Psoas muscle (tissue), 8 donors: ENCODE results near the gene MTRR. TPM values are rescaled to one million over a fixed set of nuclear protein-coding genes. Genes with fewer than 3 reads are reported as not detected.

Experiments
- ATAC-seq, 4 donors: fragments of 200-7000 bp; cut with Tn5 transposase; one replicate each; pipeline ENCODE4 v1.9.1; 2020; ENCODE audit warnings: moderate library complexity in 3 of 4, mild to moderate bottlenecking in 2 of 4
- DNase-seq, 2 donors: peaks; one replicate each; pipeline ENCODE4 v3.0.0-alpha.2; 2020
- H3K27ac ChIP-seq: fragments of 200-600 bp; one replicate; pipeline ENCODE4 v1.8.0; 2022
- H3K27me3 ChIP-seq, 3 donors: fragments of 200-600 bp in 1 of 3; one replicate each; pipeline versions ENCODE4 v1.6.1 to v1.8.0; 2013 to 2022; ENCODE audit warnings: low read length in 2 of 3, mild to moderate bottlenecking in 2 of 3, moderate library complexity in 1 of 3; ENCODE audit not compliant: insufficient read depth in 3 of 3
- H3K36me3 ChIP-seq, 2 donors: fragments of 200-600 bp in 1 of 2; one replicate each; pipeline versions ENCODE4 v1.6.1 to v1.8.0; 2013 to 2022; ENCODE audit warnings: low read depth in 1 of 2, mild to moderate bottlenecking in 1 of 2, moderate library complexity in 1 of 2; ENCODE audit not compliant: insufficient read depth in 1 of 2
- H3K4me1 ChIP-seq: fragments of 200-600 bp; one replicate; pipeline ENCODE4 v1.8.0; 2022
- H3K4me3 ChIP-seq: fragments of 200-600 bp; one replicate; pipeline ENCODE4 v1.8.0; 2022; ENCODE audit warnings: mild to moderate bottlenecking
- H3K9me3 ChIP-seq: fragments of 200-600 bp; one replicate; pipeline ENCODE4 v1.8.0; 2022
- CTCF ChIP-seq: fragments of 200-600 bp; IDR thresholded peaks from one replicate; pipeline ENCODE4 v1.8.0; 2022; ENCODE audit warnings: antibody characterized with exemption
- WGBS, 3 donors: extraction: QIAGEN DNeasy Blood & Tissue Kit; methylation state at CpG; one replicate each; pipeline versions ENCODE4 v1.1.6 to v1.1.7; 2013; 5-methylcytosine and 5-hydroxymethylcytosine counted together
- intact Hi-C, 2 donors: fragments of 100-400 bp; cut with DNase I; formaldehyde crosslinking; loops; one replicate each; pipeline versions ENCODE4 v1.11.0 to v1.14.2; 2022
- polyA plus RNA-seq, 3 donors: library from polyadenylated mRNA; stranded (reverse); fragments of 200-250 nt; gene quantifications; one replicate each; pipeline ENCODE4 v1.2.3, GENCODE V29; 2013
- total RNA-seq, 4 donors: library from RNA; stranded (reverse); fragmentation: NEBNext Ultra II Directional in 2 of 4; extraction: Animal tissue kit (Norgen Biotek cat#: 25700) in 2 of 4; gene quantifications; one replicate each; pipeline versions ENCODE4 v1.2.1 to v1.2.4, GENCODE V29; 2021 to 2023
- donor health status: healthy with polysubstance abuse.
- donor health status: DM: no; HTN: no; CAD: no; lungs with moderate emphysema.
- donor health status: Bipolar disorder and iron deficiency.
- donor health status: healthy.
- donor health status: DM: yes; HTN: yes; CAD: no.
- donor health status: DM: no; HTN: no; CAD: no.
- donor health status: DM: no; HTN: no; CAD: no.
- donor health status: DM: yes; HTN: yes; CAD: no.

Gene MTRR
- total and polyA plus RNA-seq, 7 donors, result 22.6 to 69.1 (median 63.3) TPM

- ATAC-seq (no peak), DNase-seq (no peak)
- intact Hi-C loops, result no loop called here
- peaks cover 18% of the 10 kb centered on the region for H3K4me1 ChIP-seq
- no peaks in the 10 kb centered on the region for H3K27me3 ChIP-seq
- no peak for TF ChIP-seq CTCF
- 98 to 100% (median 99%) methylated on average over 2 of the region's 2 CpGs for WGBS, 3 donors
- peaks cover 8 to 88% of the 10 kb centered on the region in 2 donors for H3K36me3 ChIP-seq
- no peak overlapping the region for H3K27ac ChIP-seq
- no peaks in the 10 kb centered on the region for H3K9me3 ChIP-seq
- no peak overlapping the region for H3K4me3 ChIP-seq
Measured at GRCh38 chr5:7874639-7875038, 5.7 kb downstream of the MTRR start.

GRCh38 chr5:7875151-7875550, 6.2 kb downstream of the MTRR start:
- no peak overlapping the region for H3K27ac ChIP-seq
- DNase-seq (no peak), ATAC-seq (no peak)
- peaks cover 15% of the 10 kb centered on the region for H3K4me1 ChIP-seq
- no peaks in the 10 kb centered on the region for H3K9me3 ChIP-seq
- TF ChIP-seq CTCF, result no peak
- H3K27me3 ChIP-seq, result no peaks in the 10 kb centered on the region
- 95 to 97% (median 95%) methylated on average over 4 of the region's 4 CpGs for WGBS, 3 donors
- H3K36me3 ChIP-seq, result peaks cover 8 to 93% of the 10 kb centered on the region in 2 donors
- intact Hi-C loops, result no loop called here
- no peak overlapping the region for H3K4me3 ChIP-seq

GRCh38 chr5:7876867-7877266, 7.9 kb downstream of the MTRR start:
- H3K4me3 ChIP-seq, result no peak overlapping the region
- TF ChIP-seq CTCF, result no peak
- 84 to 93% (median 85%) methylated on average over 3 of the region's 3 CpGs for WGBS, 3 donors
- intact Hi-C loops, result no loop called here
- H3K27me3 ChIP-seq, result no peaks in the 10 kb centered on the region
- H3K36me3 ChIP-seq, result peaks cover 12 to 95% of the 10 kb centered on the region in 2 donors
- H3K4me1 ChIP-seq, result peaks cover 6% of the 10 kb centered on the region
- DNase-seq (no peak), ATAC-seq (peak in 3 of 4 donors; percentile 45 to 65 (median 56))
- no peak overlapping the region for H3K27ac ChIP-seq
- H3K9me3 ChIP-seq, result no peaks in the 10 kb centered on the region

- DNase-seq (no peak), ATAC-seq (no peak)
- 76 to 88% (median 85%) methylated on average over 9 of the region's 9 CpGs for WGBS, 3 donors
- Histone ChIP-seq H3K27ac (no peak overlapping the region), H3K36me3 (peaks cover 16 to 95% of the 10 kb centered on the region in 2 donors), H3K27me3 (no peaks in the 10 kb centered on the region), H3K9me3 (no peaks in the 10 kb centered on the region), H3K4me3 (no peak overlapping the region), H3K4me1 (no peaks in the 10 kb centered on the region)
- intact Hi-C loops, result no loop called here
- TF ChIP-seq CTCF, result no peak
Measured at GRCh38 chr5:7877851-7878250, 8.9 kb downstream of the MTRR start.

- Histone ChIP-seq H3K4me1 (no peaks in the 10 kb centered on the region), H3K27ac (no peak overlapping the region), H3K9me3 (no peaks in the 10 kb centered on the region), H3K36me3 (peaks cover 16 to 95% of the 10 kb centered on the region in 2 donors), H3K4me3 (no peak overlapping the region), H3K27me3 (no peaks in the 10 kb centered on the region)
- DNase-seq, result no peak
- no peak for TF ChIP-seq CTCF
- intact Hi-C loops, result no loop called here
- peak in 1 of 4 donors; percentile 50 for ATAC-seq
Measured at GRCh38 chr5:7878381-7878873, 9.5 kb downstream of the MTRR start.
